GM19035 (cell line): Measurements from ENCODE around the gene CLDN34.

Experiments
- ATAC-seq: cut with Tn5 transposase; IDR thresholded peaks from one replicate; pipeline ENCODE4 v1.9.1; 2021; ENCODE audit not compliant: unreplicated experiment

CLDN34 gene

GRCh38 chrX:9966775-9967408, at the start of gene CLDN34:
Gene CLDN34 (plus strand): TSS chrX:9967358. CDS start chrX:9967358, 0 bp downstream.
- ATAC-seq = no peak

- ATAC-seq = no peak
These were observed 49.3 kb upstream of the CLDN34 start for GRCh38 chrX:9917861-9918260.

DNA sequence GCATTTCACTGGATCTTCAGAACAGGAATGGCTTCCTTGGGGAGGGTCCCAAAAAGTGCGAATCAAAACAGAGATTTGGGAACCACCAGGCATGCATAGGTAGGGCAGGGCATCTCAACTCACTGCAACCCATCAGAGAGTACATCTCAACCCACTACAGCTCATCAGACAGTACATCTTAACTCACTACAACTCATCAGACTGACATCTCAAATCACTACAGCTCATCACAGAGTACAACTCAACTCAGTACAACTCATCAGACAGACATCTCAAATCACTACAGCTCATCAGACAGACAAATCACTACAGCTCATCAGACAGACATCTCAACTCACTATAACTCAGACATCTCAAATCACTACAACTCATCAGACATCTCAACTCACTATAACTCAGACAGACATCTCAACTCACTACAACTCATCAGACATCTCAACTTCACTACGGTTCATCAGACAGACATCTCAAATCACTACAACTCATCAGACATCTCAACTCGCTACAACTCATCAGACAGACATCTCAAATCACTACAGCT, 47.5 kb upstream of the CLDN34 start:
- ATAC-seq = no peak

DNA sequence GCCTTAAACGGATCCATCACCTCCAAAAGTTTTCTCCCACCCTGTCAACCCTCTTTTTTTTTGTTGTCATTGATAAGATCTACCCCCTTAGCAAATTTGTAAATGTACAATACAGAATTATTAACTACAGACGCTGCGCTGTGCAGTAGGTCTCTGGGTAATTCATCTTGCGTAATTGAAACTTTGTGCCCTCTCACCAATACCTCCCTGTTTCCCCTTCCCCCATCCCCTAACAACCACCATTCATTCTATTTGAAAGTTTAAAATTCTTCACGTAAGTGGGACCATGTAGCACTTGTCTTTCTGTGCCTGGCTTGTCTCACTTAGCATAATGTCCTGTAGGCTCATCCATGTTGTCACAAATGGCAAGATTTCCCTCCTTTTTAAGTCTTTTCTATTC, 45.8 kb upstream of the CLDN34 start:
- ATAC-seq = no peak

- ATAC-seq = no peak
These were observed 43.8 kb upstream of the CLDN34 start for GRCh38 chrX:9923357-9923756.

- ATAC-seq = no peak
These were observed 41.2 kb upstream of the CLDN34 start for GRCh38 chrX:9926002-9926401.

DNA sequence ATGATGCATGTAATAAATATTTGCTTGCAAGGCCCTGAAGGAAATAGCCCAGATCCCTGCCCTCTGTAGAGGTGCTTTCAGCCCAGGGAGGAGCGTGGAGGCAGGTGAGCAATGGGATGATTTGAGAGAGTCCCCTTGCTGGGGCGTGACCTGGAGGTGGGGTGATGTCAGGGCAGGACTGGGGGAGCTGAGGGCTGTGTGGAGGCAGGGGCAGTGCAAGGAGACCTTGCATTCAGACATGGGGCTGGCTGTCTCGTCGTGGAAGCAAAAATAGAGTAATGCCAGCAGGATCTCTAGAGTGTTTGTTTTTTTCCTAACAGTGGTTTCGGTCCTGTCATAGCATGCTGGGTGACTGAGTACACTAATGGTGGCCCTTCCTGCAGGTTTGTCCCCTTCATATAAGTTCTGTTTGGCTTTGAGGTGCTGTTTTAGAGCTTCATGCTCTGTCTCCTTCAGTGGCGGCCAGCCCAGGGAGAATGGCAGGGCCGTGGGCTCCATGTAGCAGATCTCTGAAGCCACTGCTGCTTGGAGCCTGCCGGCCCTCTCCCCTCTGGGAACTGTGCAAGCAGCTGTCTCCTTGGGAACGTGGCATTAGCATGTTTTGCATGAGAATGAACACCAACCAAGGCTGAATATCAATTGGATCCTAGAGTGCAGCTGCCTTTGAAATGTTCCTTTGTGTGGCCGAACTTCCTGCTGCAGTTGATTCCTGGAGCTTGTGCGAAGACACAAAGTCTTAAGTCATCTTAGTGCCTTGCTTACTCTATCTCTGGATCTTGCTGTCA, 39.3 kb upstream of the CLDN34 start:
- ATAC-seq = no peak

DNA sequence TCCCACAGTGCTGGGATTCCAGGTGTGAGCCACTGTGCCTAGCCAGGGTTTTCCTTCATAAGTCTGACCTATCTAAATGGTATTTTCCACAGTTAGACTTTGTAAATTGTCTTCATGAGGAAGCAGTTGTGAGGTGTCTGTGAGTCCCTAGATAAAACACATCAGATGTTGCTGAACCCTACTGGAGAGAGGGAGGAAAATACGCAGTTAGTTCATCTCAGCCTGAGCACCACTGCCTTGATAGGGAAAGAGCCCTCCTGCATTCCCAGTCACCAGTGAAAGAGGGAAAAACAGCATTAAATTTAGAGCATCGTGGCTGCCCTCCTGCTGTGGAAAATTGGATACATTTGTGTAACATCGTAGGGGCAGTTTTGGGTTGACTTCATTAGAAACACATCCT, 31.7 kb upstream of the CLDN34 start:
- ATAC-seq = no peak

GRCh38 chrX:9937761-9938160, 29.4 kb upstream of the CLDN34 start:
- no peak for ATAC-seq

DNA sequence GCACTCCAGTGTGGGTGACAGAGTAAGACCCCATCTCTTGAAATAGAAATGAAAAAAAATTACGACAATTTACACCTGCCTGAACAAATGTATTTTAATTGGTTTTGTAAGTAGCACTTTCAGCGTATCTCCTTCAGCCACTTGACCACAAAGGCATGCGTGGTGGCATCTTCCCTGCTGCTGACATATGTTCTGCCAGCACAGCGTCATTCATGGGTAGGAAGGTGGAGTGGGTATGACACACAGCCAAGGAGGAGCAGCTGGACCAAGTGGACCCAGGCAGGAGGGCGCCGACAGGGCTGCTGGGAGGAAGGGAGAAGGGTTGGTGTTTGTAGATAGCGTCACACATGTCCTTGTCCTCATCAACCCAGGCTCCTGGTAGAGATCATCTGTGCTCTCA, 28.6 kb upstream of the CLDN34 start:
- no peak for ATAC-seq

GRCh38 chrX:9940421-9940820, 26.7 kb upstream of the CLDN34 start:
- no peak for ATAC-seq

GRCh38 chrX:9942086-9942485, 25.1 kb upstream of the CLDN34 start:
- ATAC-seq = peak; percentile 91

DNA sequence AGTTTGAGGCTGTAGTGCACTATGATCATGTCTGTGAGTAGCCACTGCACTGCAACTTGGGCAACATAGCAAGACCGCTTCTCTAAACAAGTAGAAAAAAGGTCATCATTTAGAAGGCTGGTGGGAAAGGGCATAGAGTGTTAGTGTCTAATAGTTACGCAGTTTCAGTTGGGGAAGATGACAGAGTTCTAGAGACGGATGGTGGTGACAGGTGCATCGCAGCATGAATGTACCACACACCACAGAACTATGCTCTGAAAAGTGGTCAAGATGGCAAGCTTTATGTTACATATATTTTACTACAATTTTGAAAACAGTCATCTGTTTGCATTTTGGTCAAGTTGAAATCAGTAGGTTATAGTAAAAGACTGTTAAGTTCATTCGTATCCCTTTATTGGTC, 23.7 kb upstream of the CLDN34 start:
- no peak for ATAC-seq

GRCh38 chrX:9947131-9947794, 19.9 kb upstream of the CLDN34 start:
- ATAC-seq = no peak

DNA sequence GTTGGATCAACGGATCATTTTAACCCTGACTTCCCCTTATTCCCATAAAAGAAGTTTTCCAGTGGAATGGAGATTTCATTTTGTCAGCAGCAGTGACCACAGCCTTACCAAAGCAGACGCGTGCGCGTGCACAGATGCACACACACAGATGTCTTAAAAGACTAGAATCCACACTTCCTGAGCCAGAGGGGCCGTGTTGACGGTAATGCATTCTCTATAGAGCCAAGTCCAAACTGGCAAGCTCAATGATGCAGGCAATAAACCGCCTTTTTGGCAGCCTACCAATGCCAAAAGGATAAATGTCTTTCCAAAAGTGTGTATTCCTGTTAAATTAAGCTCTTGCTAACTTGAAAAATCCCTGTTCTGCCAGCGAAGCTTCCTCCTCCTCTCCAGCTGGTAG, 18.8 kb upstream of the CLDN34 start:
- ATAC-seq = no peak

DNA sequence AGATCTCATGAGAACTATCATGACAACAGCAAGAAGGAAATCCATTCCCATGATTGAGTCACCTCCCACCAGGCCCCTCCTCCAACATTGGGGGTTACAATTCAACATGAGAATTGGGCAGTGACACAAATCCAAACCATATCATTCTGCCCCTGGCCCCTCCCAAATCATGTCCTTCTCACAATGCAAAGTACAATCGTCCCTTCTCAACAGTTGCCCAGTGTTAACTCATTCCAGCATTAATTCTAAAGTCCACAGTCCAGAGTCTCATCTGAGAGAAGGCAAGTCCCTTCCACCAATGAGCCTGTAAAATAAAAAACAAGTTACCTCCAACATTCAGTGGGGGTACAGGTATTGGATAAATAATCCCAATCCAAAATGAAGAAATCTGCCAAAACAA, 14.9 kb upstream of the CLDN34 start:
- ATAC-seq = no peak

GRCh38 chrX:9953396-9953795, 13.8 kb upstream of the CLDN34 start:
- ATAC-seq = no peak

GRCh38 chrX:9955506-9955905, 11.7 kb upstream of the CLDN34 start:
- no peak for ATAC-seq

DNA sequence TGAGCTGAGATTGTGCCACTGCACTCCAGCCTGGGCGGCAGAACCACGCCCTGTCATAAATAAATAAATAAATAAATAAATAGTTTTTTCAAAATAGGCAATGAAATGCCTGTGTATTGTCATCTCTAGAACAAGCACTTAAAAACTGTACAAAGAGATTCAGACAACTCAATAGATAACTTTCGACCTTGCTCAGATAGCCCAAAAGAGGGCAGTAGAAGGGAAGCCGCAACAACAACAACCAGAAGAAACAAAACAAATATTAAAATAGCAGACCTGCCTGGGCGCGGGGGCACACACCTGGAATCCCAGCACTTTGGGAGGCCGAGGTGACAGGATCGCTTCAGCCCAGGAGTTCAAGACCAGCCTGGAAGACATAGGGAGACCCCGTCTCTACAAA, 9.4 kb upstream of the CLDN34 start:
- no peak for ATAC-seq

GRCh38 chrX:9958183-9958582, 9.0 kb upstream of the CLDN34 start:
- no peak for ATAC-seq

DNA sequence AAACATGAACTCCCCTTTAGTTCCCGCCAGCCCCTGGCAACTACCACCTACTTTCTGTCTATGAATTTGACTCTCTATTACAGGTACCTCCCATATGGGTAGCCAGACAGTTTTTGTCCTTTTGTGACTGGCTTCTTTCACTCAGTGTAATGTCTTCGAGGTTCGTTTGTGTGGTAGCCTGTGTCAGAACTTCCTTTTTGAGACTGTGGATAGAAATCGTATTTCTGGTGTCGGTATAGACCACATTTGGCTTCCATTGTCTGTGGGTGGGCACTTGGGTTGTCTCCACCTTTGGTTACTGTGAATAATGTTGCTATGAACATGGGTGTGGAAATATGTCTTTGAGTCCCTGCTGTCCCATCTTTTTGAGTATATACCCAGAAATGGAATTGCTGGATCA, 5.4 kb upstream of the CLDN34 start:
- no peak for ATAC-seq

DNA sequence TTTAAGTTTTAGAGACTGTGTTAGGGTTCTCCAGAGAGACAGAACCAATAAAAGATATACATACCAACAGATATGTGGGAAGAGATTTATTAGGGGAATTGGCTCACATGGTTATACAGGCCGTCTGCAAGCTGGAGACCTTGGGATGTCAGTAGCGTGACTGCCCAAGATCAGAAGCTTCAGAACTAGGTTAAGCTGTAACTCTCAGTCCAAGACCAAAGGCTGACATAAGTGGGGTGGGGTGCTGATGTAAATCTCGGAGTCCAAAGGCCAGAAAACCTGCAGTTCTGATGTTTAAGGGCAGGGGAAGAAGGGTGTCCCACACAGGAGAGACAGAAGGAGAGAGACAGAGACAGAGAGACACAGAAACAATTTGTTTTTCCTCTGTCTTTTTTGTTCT, 10.5 kb downstream of the CLDN34 start:
- no peak for ATAC-seq
